NCI-H1092 treated with DMSO at 0.1 percent for 48 hours (cell line): ENCODE measurements around the gene MAPK12.

ENCODE experiments used
- DNase-seq: peaks from one replicate; lab custom pipeline; 2025; lab: John Stamatoyannopoulos, UW

MAPK12 gene

DNA sequence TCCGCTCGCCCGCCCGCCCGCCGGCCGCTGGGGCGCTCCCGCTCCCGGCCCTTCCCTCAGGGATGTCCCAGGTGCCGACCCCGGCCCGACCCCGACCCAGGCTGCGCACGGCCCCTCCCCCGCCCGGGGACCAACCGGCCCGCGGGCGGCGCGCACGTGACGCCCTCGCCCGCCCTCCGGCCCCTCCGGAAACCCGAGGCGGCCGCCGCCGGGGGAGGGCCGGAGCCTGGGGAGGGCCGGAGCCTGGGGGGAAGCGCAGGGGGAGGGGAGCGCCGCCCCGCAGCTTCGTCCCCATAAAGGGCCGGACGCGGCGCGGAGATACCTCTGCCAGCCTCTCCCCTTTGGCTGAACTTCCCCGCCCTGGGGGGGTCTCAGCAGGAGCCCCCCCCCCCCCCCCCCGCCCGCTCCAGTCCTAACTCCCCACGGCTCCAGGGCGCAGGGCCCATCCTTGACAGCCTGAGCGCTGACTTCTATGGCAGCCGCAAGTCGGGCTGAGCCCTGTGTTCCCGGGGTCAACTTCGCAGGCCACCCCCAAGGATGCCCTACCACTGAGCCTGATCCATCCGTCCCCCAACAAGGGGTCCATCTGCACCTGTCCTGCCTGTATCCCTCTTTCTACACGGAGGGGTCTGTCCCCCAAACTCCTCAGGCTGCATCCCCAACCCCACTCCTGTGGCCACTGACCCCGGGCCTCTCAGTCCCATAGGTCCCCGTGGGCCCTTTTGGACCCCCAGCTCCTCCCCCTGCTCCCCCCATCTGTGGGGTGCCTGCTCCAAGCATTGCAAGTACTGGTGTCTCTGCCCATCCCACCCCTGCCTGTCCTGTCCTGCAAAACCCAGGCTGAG lies at the start of gene MAPK12:
MAPK12 (minus strand) TSS at position 69 of the 845 bp plus-strand sequence. CDS start 174 bp downstream, outside the sequence.
- DNase-seq, result no peak

DNA sequence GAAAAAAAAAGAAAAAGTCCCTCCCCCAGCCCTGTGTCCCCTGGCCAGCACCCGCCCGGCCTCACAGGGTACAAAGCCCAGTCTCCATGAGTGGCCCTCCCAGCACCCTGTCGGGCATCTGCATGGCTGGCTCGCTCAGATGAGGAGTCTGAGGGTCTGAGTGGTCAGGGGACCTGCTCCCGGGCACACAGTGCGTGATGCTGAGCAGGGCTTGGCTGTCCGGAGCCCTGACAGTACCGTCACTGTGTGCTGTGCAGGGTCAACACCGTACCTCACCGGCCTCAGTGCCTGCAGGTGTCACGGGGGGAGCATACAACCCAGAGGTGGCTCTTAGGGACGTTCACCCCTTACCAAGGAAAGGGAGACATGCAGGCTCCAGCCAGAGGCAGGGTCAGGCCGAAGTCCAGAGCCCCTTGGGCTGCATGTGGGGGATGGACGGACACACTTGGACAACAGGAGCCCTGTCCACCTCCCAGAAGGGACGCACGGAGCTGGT lies 49.5 kb upstream of the MAPK12 start:
- DNase-seq, result no peak

DNA sequence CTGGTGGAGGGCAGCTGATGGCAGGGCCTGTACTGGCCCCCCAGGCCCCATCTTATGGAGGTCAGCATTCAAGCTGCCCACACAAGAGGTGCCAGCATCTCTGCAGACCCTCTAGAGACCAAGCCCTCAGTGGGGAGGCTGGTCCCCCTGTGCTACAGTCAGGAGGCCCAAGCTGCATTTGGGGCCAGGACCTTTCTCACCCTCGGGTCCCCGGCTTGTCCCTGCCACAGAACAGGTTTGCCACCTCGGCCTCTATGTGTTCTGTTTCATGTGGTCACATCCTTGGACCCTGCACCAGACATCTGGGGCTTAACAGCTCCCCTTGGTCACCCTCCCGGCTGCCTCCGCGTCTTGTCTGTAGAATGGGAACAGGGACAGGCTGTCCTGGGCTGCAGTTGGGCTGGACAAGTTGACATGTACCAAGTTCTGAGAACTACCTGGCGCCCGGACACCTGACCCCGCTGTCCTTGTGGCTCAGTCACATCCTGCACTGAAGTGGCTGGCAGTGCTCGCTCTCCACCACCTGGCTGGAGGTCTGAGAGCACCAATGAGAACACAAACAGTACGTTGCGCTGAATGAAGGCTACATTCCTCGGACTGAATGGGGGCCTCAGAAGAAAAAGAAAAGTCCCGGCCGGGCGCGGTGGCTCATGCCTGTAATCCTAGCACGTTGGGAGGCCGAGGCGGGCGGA lies 48.7 kb upstream of the MAPK12 start:
- DNase-seq, result no peak

DNA sequence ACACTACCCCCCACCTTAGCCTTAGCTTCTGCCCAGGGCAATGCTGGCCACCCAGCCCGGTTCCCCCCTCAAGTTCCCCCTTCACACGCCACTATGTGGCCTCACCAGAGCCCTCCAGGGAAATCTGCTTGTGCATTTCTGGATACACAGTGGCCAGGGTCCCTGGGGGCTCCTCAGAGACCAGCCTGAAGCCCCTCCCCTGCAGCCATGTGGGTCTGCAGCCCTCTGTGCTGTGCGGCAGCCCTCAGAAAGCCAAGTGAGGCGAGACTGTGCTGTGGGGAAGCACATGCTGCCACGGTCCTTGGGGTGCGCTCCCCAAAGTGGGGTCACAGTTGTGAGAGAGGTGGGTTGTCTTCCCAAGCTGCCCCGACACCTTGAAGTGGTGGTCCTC lies 48.1 kb upstream of the MAPK12 start:
- DNase-seq, result no peak

DNA sequence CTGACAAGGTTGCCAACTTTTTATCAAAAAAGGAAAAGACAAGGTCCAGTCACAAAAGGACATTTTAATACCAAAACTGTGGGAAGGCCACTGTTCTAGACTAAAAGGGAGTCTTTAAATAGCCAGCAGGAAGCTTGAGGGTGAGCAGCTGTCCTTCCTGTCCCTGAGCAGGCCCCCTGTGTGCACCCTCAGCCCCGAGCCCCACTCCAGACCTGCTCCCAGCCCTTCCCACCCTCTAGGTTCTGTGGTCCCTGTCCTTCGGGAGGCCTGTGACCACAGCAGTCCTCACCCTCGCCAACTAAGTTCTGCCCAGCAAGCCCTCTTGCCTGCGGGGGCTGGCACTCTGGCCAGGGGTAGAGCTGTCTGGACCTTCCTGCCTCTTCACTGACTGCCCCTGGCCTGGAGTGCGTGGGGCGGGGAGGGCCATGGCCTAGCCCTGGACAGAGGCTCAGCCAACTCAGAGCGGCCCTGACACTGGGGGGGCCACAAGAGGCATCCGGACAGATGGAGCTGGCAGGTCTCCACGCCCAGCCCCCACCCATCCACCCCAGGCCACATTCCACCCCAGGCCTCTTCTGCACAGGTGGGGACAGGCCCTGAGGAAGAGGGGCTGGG lies 47.6 kb upstream of the MAPK12 start:
- no peak for DNase-seq

DNA sequence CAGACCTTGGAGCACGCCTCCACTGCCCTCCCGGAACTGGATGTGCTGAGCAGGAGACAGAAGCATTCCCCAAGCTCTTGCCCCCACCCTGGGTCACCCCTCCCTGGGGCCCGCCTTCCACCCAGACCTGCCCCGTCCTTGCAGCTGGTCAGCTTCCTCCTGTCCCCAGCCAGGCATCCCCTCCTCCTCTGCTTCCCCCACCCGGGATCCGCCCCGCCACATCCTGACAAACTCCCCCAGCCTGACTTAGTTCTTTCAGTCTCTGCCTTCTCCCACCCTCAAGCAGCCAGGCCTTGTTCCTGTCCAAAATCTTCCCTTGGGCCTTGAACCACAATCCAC lies 47.1 kb upstream of the MAPK12 start:
- no peak for DNase-seq

DNA sequence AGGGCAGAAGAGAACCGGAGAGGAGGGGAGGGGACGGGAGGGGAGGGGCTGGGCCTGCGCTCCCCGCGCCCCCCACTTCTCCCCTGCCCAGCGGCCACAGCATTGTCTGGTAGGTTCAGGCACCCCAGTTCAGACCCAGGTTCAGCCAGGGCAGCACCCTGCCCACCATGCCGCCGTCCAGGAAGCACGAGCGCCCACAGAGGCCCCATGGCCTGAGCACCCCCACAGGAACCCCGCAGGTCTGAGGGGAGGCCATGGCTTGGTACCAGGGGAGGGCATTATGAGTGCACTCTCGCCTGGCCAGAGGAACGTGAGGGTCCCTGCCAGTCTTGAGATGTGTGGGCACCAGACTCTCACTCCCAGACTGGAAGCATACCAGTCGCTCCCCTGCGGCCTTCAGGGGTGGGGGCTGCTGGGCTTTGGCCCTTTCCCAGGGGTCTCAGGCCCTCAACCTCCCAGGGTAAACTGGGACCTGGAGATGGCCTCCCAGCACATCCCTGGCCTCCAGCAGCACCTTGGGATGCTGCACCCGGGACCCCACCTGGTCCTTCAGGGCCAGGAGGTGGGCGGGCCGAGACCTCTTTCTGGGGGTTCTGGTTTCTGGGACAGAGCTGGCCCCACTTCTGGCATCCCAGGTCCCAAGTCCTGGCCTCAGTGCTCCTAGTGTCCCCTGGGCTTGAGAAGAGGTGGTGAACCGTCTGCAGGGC lies 46.6 kb upstream of the MAPK12 start:
- no peak for DNase-seq

DNA sequence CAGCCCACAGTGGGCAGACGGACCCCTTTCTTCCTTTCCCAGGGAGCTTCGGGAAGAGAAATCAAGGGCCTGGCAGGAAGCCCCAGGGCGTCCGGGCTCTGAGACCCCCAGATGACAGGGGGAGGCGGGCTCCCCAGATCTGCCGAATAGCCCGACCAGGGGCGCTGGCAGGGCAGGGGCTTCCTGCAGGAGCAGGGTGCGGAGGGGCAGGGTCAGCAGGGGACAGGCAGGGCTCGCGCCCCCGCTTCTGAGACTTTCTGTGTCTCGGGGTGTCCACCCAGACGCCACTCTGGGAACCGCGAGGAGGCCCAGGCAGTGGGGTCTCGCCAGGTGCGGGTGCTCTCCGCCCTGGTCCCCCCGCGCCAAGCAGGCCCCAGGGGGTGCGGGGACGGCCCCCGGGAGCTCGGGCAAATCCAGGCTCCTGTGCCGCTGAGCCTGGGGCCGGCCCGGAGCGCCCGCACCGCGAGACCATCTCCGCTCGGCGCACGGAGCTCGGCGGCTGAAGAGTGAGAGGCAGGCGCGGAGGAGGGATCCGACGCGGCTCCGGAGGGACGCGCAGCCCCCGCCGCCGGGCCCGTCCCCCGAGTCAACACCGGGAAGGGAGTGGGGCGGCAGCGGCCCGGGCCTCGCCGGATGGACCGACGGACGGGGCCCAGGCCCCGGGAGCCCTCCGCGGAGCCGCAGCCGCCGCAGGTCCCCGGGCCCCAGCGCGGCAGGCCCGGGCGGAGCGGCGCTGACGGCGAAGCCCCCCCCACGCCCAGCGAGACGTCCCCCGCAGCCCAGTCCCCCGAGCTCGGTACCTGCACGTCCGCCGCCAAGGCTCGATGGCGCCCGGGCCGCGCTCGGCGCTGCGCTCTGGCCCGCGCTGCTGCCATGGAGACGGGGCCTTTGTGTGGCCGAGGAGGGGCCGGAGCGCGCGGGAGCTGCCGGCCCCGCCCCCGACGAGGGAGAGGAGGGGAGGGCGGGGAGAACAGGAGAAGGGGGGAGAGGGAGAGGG lies 45.6 kb upstream of the MAPK12 start, which contains the start of gene PLXNB2:
PLXNB2 (minus strand) TSS at position 894 of the 997 bp plus-strand sequence. CDS start 17,062 bp downstream, outside the sequence.
- peak; percentile 33 for DNase-seq

DNA sequence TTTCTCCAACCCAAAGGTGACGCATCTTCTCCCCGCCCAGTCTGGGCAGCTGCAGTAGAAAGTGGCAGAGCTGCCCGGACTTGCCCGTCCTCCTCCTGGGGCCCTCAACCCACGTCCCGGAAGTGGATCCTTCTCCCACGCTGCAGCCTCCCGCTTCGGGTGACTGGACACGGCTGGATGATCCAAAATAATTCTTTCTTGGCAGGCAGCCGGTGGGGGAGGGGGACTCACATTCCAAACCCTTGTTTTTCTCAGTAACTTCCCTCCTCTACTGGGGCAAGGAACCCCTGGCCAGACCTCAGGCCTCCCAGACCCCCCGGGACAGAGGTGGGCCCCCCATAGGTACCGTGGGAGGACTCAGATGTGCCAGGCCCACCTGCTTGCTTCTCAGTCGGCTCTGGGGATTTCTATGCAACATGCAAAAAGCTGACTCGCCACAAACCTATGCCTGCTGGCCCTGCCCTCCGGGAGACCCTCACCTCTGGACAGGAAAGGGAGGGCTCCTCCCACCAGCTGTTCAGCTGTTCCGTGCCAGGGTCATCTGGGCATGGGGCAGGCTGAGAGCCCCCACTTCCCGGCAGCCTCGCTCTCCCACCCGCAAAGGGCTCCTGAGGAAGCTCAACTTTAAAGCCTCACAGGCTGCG lies 44.6 kb upstream of the MAPK12 start:
- no peak for DNase-seq

DNA sequence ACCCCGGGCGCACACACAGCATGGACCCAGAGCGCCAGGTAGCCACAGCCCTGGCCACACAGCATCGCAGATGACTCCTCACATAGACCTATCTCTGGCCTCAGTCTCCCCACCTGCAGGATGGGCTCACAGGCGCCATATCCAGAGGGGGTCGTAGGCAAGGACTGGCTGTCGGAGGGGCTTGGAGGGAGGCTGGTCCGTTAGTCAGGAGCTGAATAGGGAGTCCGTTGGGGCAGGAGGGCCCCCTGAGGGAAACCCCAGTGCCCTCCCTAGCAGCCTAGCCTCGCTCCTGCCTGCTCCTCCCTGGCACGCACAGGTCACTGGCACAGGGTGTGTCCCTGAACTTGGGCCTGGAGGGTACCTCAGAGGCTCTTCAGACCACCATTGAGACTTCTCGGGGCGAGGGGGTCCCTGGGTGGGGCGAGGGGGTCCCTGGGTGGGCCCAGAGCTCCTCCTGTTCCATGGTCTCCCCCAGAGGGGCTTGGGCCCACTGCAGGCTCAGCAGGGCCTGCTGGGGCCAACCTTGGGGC lies 44.0 kb upstream of the MAPK12 start:
- DNase-seq, result no peak

DNA sequence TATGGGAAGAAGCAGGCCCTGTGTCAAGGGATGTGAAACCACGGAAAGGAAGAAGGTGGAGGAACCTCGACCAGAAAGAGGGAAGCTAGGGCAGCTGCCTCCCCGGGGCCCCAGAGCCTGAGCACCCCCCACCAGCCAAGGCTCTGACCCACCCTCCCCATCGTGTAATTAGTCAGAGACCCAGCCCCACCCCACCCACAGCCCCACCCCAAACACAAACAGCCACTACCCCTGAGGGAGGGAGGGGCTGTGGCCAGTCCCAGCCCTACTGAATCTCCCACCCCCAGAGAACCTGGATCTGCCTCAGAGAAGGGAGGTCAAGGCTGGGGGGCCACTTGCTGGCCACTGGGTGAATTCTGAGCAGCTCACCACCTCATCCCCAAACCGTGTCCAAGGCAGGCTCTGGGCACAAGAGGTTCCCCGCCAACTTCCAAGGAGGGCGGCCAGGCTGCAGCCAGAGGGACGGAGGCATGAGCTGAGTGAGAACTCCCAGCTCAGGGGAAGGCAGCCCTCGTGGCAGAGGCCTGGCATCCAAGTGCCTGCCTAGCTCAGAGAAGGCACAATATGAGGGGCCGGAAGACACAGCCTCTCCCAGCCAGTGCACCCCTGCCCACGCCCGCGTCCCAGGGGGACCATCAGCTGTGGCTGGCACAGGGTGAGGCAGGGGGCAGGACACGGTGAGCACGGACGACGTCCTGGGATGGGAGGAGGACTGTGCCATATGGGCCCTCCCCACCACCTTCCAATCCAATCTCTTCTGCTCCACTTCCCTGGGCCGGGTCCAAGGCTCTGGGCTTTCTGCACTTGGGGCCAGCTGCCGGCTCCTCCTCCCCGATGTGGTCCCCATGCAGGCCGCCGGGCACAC lies 43.3 kb upstream of the MAPK12 start:
- no peak for DNase-seq

DNA sequence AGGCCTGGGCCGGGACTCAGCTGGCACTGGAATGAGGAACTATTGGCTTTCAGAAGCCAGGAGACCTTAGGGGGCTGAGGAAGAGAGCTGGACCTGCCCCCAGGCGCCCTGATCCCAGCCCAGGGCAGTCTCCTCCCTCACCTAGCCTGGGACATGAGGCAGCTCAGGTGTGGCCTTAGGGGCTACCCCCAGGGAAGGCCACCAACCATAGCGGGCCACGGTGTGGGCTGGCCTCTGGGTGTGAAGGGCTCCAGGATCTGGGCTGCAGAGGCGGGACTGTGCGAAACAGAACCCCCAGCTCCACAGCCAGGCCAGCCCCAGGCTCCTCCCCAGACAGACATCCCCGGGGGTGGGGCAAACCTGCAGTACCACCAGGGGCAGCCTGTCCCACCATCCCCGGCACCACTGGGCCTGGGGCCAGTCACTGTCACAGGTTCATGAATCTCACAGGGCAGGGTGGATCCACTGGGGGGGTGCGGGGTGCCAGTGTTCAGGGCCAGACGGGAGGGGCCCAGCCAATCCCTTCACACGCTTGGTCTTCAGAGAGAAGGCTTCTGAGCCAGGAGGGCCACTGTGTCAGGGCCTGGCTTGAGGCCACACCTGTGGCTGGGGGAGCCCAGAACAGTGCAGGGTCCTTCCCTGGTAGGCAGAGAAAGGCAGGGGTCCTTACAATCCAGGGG lies 42.5 kb upstream of the MAPK12 start:
- no peak for DNase-seq

DNA sequence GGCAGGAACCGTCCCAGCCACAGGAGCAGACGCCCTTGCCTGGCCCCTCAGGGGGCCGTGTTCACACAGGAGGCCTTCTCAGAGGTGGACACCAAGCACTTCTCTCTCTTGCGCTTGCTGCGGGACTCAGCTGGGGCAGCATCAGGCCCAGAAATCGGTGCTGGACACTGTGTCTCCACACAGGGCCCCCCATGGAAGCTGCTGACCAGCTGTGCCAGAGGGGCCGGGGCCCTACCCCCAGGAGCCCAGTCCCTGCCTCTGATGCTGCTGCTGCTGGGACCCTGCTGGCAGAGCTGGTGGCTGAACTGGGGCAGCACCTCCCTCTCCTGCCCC lies 42.0 kb upstream of the MAPK12 start:
- no peak for DNase-seq

DNA sequence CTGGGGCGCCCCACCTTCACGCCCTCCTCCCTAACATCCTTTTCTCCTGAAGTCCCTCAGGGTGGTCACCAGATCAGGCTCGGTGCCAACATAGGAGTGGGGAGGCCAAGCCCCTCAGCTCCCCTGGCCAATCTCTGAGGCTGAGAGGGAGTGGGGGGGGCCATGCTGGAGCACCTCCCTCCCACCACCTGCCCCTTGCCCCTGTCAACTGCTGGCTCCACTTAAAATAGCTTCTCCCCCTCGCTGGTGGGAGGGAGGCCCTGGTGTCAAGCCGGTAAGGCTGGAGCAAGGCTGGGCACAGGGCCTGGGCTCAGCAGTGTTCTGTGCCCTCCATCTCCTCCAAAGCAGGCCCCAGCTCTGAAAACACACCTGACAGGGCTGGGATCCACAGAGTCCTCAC lies 41.1 kb upstream of the MAPK12 start:
- DNase-seq, result no peak

DNA sequence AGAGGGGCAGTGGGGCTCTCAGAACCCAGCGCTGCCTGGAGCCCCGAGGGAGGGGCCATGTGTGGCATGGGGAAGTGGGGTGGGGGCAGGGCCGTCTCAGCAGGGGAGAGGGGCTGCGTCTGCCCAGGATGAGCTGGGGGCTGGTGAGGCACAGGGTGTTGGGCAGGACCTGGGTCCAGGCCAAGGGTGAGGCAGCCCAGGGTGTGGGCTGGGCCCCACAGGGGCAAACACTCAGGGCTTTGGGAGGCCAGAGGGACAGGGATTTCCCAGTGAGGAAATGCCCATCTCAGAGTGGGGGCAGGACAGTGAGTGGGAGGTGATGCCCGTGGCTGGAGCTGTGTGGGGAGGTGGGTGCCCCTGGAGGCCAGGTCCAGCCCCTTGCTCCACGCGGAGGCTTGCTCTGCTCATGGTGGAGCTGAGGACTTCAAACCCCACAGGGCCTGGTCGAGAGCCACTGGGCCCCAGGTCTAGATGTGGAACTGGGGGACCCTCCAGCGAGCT lies 40.6 kb upstream of the MAPK12 start:
- no peak for DNase-seq

DNA sequence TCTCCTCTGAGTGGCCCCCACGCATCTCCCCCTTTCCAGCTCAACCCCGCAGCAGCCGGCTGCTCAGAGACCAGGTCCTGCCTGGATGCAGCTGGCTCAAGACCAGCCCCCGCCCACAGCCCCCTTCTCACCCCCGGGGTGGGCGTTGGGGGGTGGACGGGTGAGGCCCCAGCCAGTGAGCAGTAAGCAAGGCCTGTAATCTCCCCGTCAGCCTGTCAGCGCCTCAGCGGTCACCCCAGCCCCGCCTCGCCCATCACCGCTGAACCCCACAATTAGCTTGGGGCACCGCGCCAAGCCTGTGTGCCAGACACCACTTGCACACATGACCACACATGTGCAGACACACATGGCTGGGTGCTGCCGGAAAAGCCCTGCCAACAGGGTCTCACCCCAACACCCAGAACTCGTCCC lies 40.1 kb upstream of the MAPK12 start:
- no peak for DNase-seq

DNA sequence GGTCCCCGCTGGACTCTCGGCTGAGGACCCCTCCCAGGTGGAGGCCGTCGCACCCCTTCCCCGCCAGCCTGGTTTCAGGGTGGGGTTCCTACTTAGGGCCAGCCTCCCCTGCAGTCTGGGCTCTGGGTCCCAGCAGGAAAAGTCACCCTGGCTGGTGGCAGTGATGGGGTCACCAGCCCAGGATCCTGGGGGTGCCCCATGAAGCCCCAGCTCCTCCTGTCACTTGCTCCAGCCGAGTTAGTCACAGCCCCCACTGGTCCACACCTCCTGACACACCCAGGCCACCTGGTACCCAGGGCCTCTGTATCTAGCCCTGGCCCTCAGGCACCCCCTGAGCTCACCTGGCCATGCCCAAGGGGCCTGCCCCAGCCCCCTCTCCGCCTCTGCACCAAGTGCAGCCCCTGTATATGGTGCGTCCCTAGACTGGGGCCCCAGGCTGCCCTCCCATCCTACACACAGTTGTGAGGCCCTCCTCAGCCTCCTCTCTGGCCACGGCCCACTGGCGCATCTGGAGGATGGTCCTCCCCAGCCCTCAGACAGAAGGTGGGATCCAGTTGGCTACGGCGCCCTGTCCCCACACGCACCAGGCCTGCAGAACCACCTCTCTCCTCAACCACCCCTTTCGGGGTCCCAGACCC lies 39.3 kb upstream of the MAPK12 start:
- DNase-seq, result no peak
